ENCODE data around the gene NPTXR.
A peak's percentile ranks its signal among the peaks of the same experiment; 100 is the strongest.

Gene NPTXR

GRCh38 chr22:38853196-38853651 lies 9.4 kb upstream of the NPTXR start:
- DNase-seq (ENCODE audit: low read depth in 2 of 3, low spot score in 1 of 3), result no peak

GRCh38 chr22:38852522-38852921 lies 8.7 kb upstream of the NPTXR start:
- no peak for DNase-seq (ENCODE audit: low read depth in 2 of 3, low spot score in 1 of 3)

- DNase-seq (ENCODE audit: low read depth in 2 of 3, low spot score in 1 of 3), result no peak
These were observed 7.4 kb upstream of the NPTXR start for GRCh38 chr22:38850941-38851849.

GRCh38 chr22:38850399-38850798 lies 6.6 kb upstream of the NPTXR start:
- no peak for DNase-seq (ENCODE audit: low read depth in 2 of 3, low spot score in 1 of 3)

- DNase-seq (ENCODE audit: low read depth in 2 of 3, low spot score in 1 of 3), result no peak
These were observed 6.0 kb upstream of the NPTXR start for GRCh38 chr22:38849811-38850210.

- DNase-seq (ENCODE audit: low read depth in 2 of 3, low spot score in 1 of 3), result no peak
These were observed 2.6 kb upstream of the NPTXR start for GRCh38 chr22:38846412-38846811.

GRCh38 chr22:38845004-38845740 lies 1.3 kb upstream of the NPTXR start:
- no peak for DNase-seq (ENCODE audit: low read depth in 2 of 3, low spot score in 1 of 3)

- DNase-seq (ENCODE audit: low read depth in 2 of 3, low spot score in 1 of 3), result no peak
These were observed 631 bp upstream of the NPTXR start for GRCh38 chr22:38844315-38845003.

GRCh38 chr22:38843201-38843656 lies 599 bp downstream of the NPTXR start:
- peak in 2 of 3 donors; percentile 29 to 42 for DNase-seq (ENCODE audit: low read depth in 2 of 3, low spot score in 1 of 3)

- no peak for DNase-seq (ENCODE audit: low read depth in 2 of 3, low spot score in 1 of 3)
These were observed 1.2 kb downstream of the NPTXR start for GRCh38 chr22:38842512-38843200.

- no peak for DNase-seq (ENCODE audit: low read depth in 2 of 3, low spot score in 1 of 3)
These were observed 2.2 kb downstream of the NPTXR start for GRCh38 chr22:38841635-38842034.

GRCh38 chr22:38841211-38841610 lies 2.6 kb downstream of the NPTXR start:
- DNase-seq (ENCODE audit: low read depth in 2 of 3, low spot score in 1 of 3), result no peak

- no peak for DNase-seq (ENCODE audit: low read depth in 2 of 3, low spot score in 1 of 3)
These were observed 3.7 kb downstream of the NPTXR start for GRCh38 chr22:38840129-38840528.

- no peak for DNase-seq (ENCODE audit: low read depth in 2 of 3, low spot score in 1 of 3)
These were observed 4.1 kb downstream of the NPTXR start for GRCh38 chr22:38839686-38840085.

- no peak for DNase-seq (ENCODE audit: low read depth in 2 of 3, low spot score in 1 of 3)
These were observed 6.4 kb downstream of the NPTXR start for GRCh38 chr22:38837414-38837928.

GRCh38 chr22:38835888-38836301 lies 7.9 kb downstream of the NPTXR start:
- DNase-seq (ENCODE audit: low read depth in 2 of 3, low spot score in 1 of 3), result no peak

- DNase-seq (ENCODE audit: low read depth in 2 of 3, low spot score in 1 of 3), result no peak
These were observed 8.8 kb downstream of the NPTXR start for GRCh38 chr22:38834991-38835390.

- DNase-seq (ENCODE audit: low read depth in 2 of 3, low spot score in 1 of 3), result no peak
These were observed 9.4 kb downstream of the NPTXR start for GRCh38 chr22:38834215-38834953.

GRCh38 chr22:38833061-38833460 lies 10.8 kb downstream of the NPTXR start:
- no peak for DNase-seq (ENCODE audit: low read depth in 2 of 3, low spot score in 1 of 3)

Data from stimulated activated CD4-positive, alpha-beta T cell treated with anti-CD3 and anti-CD28 coated beads, Interleukin-12 subunit alpha, Interleukin-12 subunit beta, amount 100 ng/mL, for 48 hours (primary cell).